ENCODE results near the gene GNL3.

The GNL3 gene

GRCh38 chr3:52651592-52651991 lies 34.2 kb upstream of the GNL3 start:
- no peak overlapping the region for H3K4me3 ChIP-seq (ENCODE audit: low read depth, low read length)
- TF ChIP-seq POLR2A (IDR thresholded peaks at IDR 0.05; ENCODE audit: extremely low read depth, insufficient read length) (no peak), MYC (IDR thresholded peaks at IDR 0.05; ENCODE audit: low read depth, low read length) (no peak)
- TF ChIP-seq, protein P1, sequence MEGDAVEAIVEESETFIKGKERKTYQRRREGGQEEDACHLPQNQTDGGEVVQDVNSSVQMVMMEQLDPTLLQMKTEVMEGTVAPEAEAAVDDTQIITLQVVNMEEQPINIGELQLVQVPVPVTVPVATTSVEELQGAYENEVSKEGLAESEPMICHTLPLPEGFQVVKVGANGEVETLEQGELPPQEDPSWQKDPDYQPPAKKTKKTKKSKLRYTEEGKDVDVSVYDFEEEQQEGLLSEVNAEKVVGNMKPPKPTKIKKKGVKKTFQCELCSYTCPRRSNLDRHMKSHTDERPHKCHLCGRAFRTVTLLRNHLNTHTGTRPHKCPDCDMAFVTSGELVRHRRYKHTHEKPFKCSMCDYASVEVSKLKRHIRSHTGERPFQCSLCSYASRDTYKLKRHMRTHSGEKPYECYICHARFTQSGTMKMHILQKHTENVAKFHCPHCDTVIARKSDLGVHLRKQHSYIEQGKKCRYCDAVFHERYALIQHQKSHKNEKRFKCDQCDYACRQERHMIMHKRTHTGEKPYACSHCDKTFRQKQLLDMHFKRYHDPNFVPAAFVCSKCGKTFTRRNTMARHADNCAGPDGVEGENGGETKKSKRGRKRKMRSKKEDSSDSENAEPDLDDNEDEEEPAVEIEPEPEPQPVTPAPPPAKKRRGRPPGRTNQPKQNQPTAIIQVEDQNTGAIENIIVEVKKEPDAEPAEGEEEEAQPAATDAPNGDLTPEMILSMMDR (IDR thresholded peaks at IDR 0.05; ENCODE audit: low read depth, low read length), result no peak
- TF ChIP-seq, protein P2, sequence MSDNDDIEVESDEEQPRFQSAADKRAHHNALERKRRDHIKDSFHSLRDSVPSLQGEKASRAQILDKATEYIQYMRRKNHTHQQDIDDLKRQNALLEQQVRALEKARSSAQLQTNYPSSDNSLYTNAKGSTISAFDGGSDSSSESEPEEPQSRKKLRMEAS (IDR thresholded peaks at IDR 0.05; ENCODE audit: low read depth, low read length), result no peak
- no peak for DNase-seq (ENCODE audit: low read depth)

- TF ChIP-seq MYC (IDR thresholded peaks at IDR 0.05; ENCODE audit: low read depth, low read length) (no peak), POLR2A (IDR thresholded peaks at IDR 0.05; ENCODE audit: extremely low read depth, insufficient read length) (no peak)
- TF ChIP-seq, protein P1 (IDR thresholded peaks at IDR 0.05; ENCODE audit: low read depth, low read length), result no peak
- TF ChIP-seq, protein P2 (IDR thresholded peaks at IDR 0.05; ENCODE audit: low read depth, low read length), result no peak
- no peak for DNase-seq (ENCODE audit: low read depth)
- H3K4me3 ChIP-seq (ENCODE audit: low read depth, low read length), result no peak overlapping the region
Measured at GRCh38 chr3:52655895-52656294, 29.9 kb upstream of the GNL3 start.

DNA sequence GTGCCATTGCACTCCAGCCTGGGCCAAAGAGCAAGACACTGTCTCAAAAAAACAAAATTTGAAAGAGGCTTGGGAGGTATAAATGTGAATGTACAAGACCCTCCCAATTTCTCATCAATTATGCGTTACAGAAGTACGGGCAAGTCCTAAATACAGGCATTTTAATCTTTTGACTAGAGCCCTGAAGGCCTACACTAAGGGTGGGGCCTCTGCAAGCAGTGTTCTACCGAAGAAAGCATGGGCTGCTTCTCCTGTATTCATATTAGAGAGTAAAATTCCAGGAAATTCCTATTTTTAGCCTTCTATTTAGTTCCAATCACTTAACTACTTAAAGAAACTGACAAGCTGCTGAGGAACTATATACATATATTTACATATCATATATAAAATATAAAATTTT lies 25.8 kb upstream of the GNL3 start:
- no peak overlapping the region for H3K4me3 ChIP-seq (ENCODE audit: low read depth, low read length)
- TF ChIP-seq, protein P1 (IDR thresholded peaks at IDR 0.05; ENCODE audit: low read depth, low read length), result no peak
- no peak for TF ChIP-seq POLR2A (IDR thresholded peaks at IDR 0.05; ENCODE audit: extremely low read depth, insufficient read length)
- TF ChIP-seq, protein P2 (IDR thresholded peaks at IDR 0.05; ENCODE audit: low read depth, low read length), result no peak
- no peak for DNase-seq (ENCODE audit: low read depth)

GRCh38 chr3:52663098-52663497 lies 22.7 kb upstream of the GNL3 start:
- DNase-seq (ENCODE audit: low read depth), result no peak
- TF ChIP-seq, protein P2 (IDR thresholded peaks at IDR 0.05; ENCODE audit: low read depth, low read length), result no peak
- TF ChIP-seq MYC (IDR thresholded peaks at IDR 0.05; ENCODE audit: low read depth, low read length) (no peak), POLR2A (IDR thresholded peaks at IDR 0.05; ENCODE audit: extremely low read depth, insufficient read length) (no peak)
- TF ChIP-seq, protein P1 (IDR thresholded peaks at IDR 0.05; ENCODE audit: low read depth, low read length), result no peak
- H3K4me3 ChIP-seq (ENCODE audit: low read depth, low read length), result no peak overlapping the region

DNA sequence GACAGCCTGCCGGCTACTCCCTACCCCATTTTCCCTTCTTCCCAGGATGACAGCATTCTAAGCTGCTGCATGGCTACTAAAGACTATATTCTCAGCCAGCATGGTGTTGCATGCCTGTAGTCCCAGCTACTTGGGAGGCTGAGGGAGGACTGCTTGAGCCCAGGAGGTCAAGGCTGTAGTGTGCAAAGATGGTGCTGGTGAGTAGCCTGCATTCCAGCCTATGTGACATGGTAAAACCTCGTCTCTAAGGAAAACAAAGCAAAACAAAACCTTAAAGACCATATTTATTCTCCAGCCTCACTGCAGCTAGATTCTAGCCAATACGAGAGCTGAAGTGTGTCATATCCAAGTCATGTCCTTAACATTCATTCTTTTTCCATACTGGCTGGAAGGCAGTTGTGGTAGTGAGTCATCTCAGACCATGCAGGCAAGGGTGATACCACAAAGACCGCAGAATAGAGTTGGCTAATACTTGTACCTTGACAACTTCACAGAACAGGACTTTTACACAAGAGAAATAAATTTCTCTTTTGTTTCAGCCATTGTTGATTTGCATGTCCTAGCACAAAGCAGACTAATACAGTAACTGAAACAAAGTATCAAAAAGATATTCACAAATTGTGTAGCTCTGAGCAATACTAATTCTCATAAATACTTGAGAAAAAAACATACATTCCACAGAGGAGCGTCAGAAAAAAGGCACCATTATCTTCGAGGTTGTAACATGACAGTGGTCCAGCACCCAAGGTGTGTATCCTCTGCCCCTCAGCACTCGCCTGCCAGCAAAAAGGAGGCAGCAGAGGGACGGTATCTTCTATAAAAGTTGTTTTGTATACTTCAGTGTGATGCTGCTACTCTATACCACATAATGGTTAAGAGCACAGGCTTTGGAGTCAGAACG lies 15.0 kb upstream of the GNL3 start:
- DNase-seq (ENCODE audit: low read depth), result peak; percentile 97
- peak overlapping the region; percentile 42 for H3K4me3 ChIP-seq (ENCODE audit: low read depth, low read length)

More for the DNA sequence above, 15.0 kb upstream of the GNL3 start:
- TF ChIP-seq POLR2A (IDR thresholded peaks at IDR 0.05; ENCODE audit: extremely low read depth, insufficient read length) (peak; percentile 43), MYC (IDR thresholded peaks at IDR 0.05; ENCODE audit: low read depth, low read length) (peak; percentile 84)
- TF ChIP-seq, protein P2 (IDR thresholded peaks at IDR 0.05; ENCODE audit: low read depth, low read length), result peak; percentile 65
- TF ChIP-seq, protein P1 (IDR thresholded peaks at IDR 0.05; ENCODE audit: low read depth, low read length), result no peak

Measured in NB4 (cell line).